Subcutaneous adipose tissue (tissue), 4 donors: ENCODE measurements around the gene PLCD4. TPM values are rescaled to one million over a fixed set of nuclear protein-coding genes. Genes with fewer than 3 reads are reported as not detected.

Source experiments
- small RNA-seq: library from RNA; depleted of rRNA; stranded (forward); fragments of <200 nt; gene quantifications from one replicate; pipeline ENCODE3, GENCODE V24; 2016
- total RNA-seq, 4 donors: library from RNA; depleted of rRNA; stranded (reverse); fragments of >200 nt; gene quantifications; one replicate each; pipeline ENCODE4 v1.1.0, GENCODE V29; 2016
- TF ChIP-seq, protein P1 (sequence below): fragments of 450-650 bp; IDR thresholded peaks from one replicate; pipeline ENCODE4 v1.5.1; 2016; ENCODE audit warnings: low read depth, mild to moderate bottlenecking, control low read depth, antibody characterized with exemption, moderate library complexity

Gene PLCD4
- total RNA-seq, 4 donors from 2014 or later, result 1.1 to 2.6 (median 1.6) TPM

- TF ChIP-seq, protein P1, sequence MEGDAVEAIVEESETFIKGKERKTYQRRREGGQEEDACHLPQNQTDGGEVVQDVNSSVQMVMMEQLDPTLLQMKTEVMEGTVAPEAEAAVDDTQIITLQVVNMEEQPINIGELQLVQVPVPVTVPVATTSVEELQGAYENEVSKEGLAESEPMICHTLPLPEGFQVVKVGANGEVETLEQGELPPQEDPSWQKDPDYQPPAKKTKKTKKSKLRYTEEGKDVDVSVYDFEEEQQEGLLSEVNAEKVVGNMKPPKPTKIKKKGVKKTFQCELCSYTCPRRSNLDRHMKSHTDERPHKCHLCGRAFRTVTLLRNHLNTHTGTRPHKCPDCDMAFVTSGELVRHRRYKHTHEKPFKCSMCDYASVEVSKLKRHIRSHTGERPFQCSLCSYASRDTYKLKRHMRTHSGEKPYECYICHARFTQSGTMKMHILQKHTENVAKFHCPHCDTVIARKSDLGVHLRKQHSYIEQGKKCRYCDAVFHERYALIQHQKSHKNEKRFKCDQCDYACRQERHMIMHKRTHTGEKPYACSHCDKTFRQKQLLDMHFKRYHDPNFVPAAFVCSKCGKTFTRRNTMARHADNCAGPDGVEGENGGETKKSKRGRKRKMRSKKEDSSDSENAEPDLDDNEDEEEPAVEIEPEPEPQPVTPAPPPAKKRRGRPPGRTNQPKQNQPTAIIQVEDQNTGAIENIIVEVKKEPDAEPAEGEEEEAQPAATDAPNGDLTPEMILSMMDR, result no peak
Measured at GRCh38 chr2:218671097-218671653, 63.5 kb downstream of the PLCD4 start.

DNA sequence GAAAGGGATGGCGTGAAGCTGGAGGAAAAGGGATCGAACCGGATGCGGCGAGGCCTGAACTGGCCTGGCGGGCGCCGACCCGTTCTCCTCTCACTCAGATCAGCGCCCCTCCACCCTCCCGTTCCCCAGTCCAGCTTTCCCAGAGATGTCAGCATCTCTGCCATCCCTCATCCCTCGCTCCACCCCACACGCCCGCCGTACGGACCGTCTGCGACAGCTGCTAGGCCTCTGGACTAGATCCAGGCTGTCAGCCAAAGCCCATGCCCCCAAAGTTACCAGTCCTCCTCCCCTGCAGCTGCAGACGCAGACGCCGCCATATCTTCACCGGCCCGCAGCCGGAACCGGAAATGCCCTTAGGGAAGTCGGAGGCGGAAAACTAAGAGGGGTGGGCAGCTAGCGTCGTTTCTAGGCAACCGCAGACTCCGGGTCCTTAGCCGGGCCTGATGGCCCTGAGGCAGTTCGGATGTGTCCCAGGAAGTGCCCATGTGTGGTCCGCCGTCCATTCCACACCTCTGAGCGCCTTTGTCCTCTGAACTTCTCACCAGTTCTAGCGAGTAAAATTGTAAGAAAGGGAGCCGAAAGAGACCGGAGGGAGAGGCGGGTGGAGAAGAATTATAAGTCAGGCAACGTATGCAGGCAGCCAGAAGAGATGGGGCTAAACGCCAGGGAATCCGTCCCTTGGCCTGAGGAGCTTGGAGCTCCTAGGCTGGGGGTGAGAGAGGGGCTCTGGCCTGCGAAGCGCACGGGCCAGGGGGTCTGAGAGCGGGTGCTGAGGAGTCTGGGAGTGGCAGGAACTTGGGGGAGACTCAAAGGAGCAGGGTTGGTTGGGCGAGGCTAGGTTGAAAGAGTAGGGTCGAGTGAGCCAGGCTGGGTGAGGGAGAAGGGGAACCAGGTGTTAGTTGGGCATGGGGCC, 64.2 kb downstream of the PLCD4 start, which contains the start of the genes RNF25 and STK36:
TSS of gene RNF25 (minus strand) at position 349 of the 913 bp plus-strand sequence. CDS start at position 317, 32 bp downstream.
TSS of gene STK36 (plus strand) at position 433 of the 913 bp plus-strand sequence. CDS start 744 bp downstream, outside the sequence.
- TF ChIP-seq, protein P1, result no peak

- TF ChIP-seq, protein P1, result no peak
Measured at GRCh38 chr2:218679119-218679518, 71.4 kb downstream of the PLCD4 start.

GRCh38 chr2:218680061-218680460, 72.4 kb downstream of the PLCD4 start:
- TF ChIP-seq, protein P1, result no peak

Small RNA genes lying within 50 kb of the gene (small RNA-seq; reads per million reads assigned to genes)
- not detected for gene RNU6-136P

Other genes starting within 250 kb of the PLCD4 start
- gene SLC11A1, start 225.6 kb upstream of the PLCD4 start, total RNA-seq, result 100 to 1,000 TPM in 1 of 4 donors, 10 to 100 TPM in 3; 50.5 to 103 (median 65.4) TPM
- gene CTDSP1, start 208.0 kb upstream of the PLCD4 start, total RNA-seq, result 100 to 1,000 TPM in 2 of 4 donors, 10 to 100 TPM in 2; 74.7 to 163 (median 96.3) TPM
- not detected for gene VIL1, start 188.8 kb upstream of the PLCD4 start, total RNA-seq
- 10 to 100 TPM; 11.2 to 13.4 (median 11.7) TPM for gene USP37, start 39.5 kb upstream of the PLCD4 start, total RNA-seq
- 10 to 100 TPM; 22.6 to 53.8 (median 31.9) TPM for gene CNOT9, start 39.1 kb upstream of the PLCD4 start, total RNA-seq
- 10 to 100 TPM in 3 of 4 donors, 1 to 10 TPM in 1; 8.5 to 31.1 (median 11.9) TPM for gene ZNF142, start 51.7 kb downstream of the PLCD4 start, total RNA-seq
- gene BCS1L, start 51.8 kb downstream of the PLCD4 start, total RNA-seq, result 10 to 100 TPM; 14.8 to 38.8 (median 24.9) TPM
- gene RNF25, start 64.1 kb downstream of the PLCD4 start, total RNA-seq, result 10 to 100 TPM in 3 of 4 donors, 1 to 10 TPM in 1; 7.5 to 13.7 (median 12.0) TPM
- gene STK36, start 64.2 kb downstream of the PLCD4 start, total RNA-seq, result 10 to 100 TPM; 19.4 to 48.0 (median 26.8) TPM
- 10 to 100 TPM in 3 of 4 donors, 1 to 10 TPM in 1; 7.0 to 19.1 (median 15.4) TPM for gene TTLL4, start 102.9 kb downstream of the PLCD4 start, total RNA-seq
- 100 to 1,000 TPM in 1 of 4 donors, 10 to 100 TPM in 3; 11.9 to 206 (median 22.6) TPM for gene CYP27A1, start 174.2 kb downstream of the PLCD4 start, total RNA-seq
- not detected for gene PRKAG3, start 223.9 kb downstream of the PLCD4 start, total RNA-seq